AML-193 (cell line): ENCODE results near the gene MIER2.

Experiments used
- DNase-seq, 2 experiments: peaks; one replicate each; lab custom pipeline; 2025; lab: John Stamatoyannopoulos, UW

MIER2 gene

GRCh38 chr19:377801-378581 is 33.4 kb upstream of the MIER2 start:
- DNase-seq: no peak

GRCh38 chr19:376111-376470 is 31.5 kb upstream of the MIER2 start:
- DNase-seq: no peak

- DNase-seq: no peak
Measured at GRCh38 chr19:375395-376110, 31.0 kb upstream of the MIER2 start.

- DNase-seq: no peak
Measured at GRCh38 chr19:374886-375235, 30.3 kb upstream of the MIER2 start.

GRCh38 chr19:374183-374885 is 29.7 kb upstream of the MIER2 start:
- no peak for DNase-seq

- no peak for DNase-seq
Measured at GRCh38 chr19:373391-374182, 29.0 kb upstream of the MIER2 start.

- no peak for DNase-seq
Measured at GRCh38 chr19:372306-372890, 27.8 kb upstream of the MIER2 start.

- no peak for DNase-seq
Measured at GRCh38 chr19:371501-372168, 27.0 kb upstream of the MIER2 start.

GRCh38 chr19:370641-371330 is 26.2 kb upstream of the MIER2 start:
- no peak for DNase-seq

- no peak for DNase-seq
Measured at GRCh38 chr19:369876-370275, 25.3 kb upstream of the MIER2 start.

- DNase-seq: no peak
Measured at GRCh38 chr19:369256-369655, 24.7 kb upstream of the MIER2 start.

GRCh38 chr19:368630-369024 is 24.0 kb upstream of the MIER2 start:
- DNase-seq: no peak

GRCh38 chr19:367963-368629 is 23.5 kb upstream of the MIER2 start:
- no peak for DNase-seq

- DNase-seq: no peak
Measured at GRCh38 chr19:367561-367960, 23.0 kb upstream of the MIER2 start.

GRCh38 chr19:366951-367350 is 22.4 kb upstream of the MIER2 start:
- DNase-seq: no peak

- no peak for DNase-seq
Measured at GRCh38 chr19:366205-366783, 21.7 kb upstream of the MIER2 start.

- no peak for DNase-seq
Measured at GRCh38 chr19:364496-365287, 20.1 kb upstream of the MIER2 start.

- DNase-seq: no peak
Measured at GRCh38 chr19:362683-363082, 18.1 kb upstream of the MIER2 start.

GRCh38 chr19:362154-362553 is 17.6 kb upstream of the MIER2 start:
- no peak for DNase-seq
